SK-N-SH treated with all-trans-retinoic acid at 6 μM for 48 hours (cell line): Measurements from ENCODE around the gene TBX19.

Source experiments
- ATAC-seq: fragments of 200-7000 bp; cut with Tn5 transposase; 3 replicates; pipeline ENCODE4 v1.9.1; 2020; ENCODE audit warnings: mild to moderate bottlenecking, moderate library complexity
- ARNTL ChIP-seq: fragments of 450-650 bp; formaldehyde crosslinking; IDR thresholded peaks from 2 replicates; pipeline ENCODE4 v1.5.0; 2020; ENCODE audit warnings: low read depth, mild to moderate bottlenecking, moderate library complexity, borderline replicate concordance
- CREB5 ChIP-seq: fragments of 250-450 bp; sonication (Bioruptor Pico); IDR thresholded peaks from 2 replicates; pipeline ENCODE4 v1.5.1; 2020; ENCODE audit warnings: low read depth, mild to moderate bottlenecking, moderate library complexity
- CSDC2 ChIP-seq: fragments of 250-450 bp; sonication (Bioruptor Pico); IDR thresholded peaks from 2 replicates; pipeline ENCODE4 v1.5.0; 2020; ENCODE audit warnings: mild to moderate bottlenecking, moderate library complexity
- CSRNP3 ChIP-seq: fragments of 250-450 bp; sonication (Bioruptor Pico); IDR thresholded peaks from 2 replicates; pipeline ENCODE4 v1.5.1; 2021; ENCODE audit warnings: mild to moderate bottlenecking, moderate library complexity
- ESRRG ChIP-seq: fragments of 250-450 bp; sonication (Bioruptor Pico); IDR thresholded peaks from 2 replicates; pipeline ENCODE4 v1.6.1; 2021; ENCODE audit warnings: mild to moderate bottlenecking
- GLIS3 ChIP-seq: fragments of 250-450 bp; sonication (Bioruptor Pico); IDR thresholded peaks from 2 replicates; pipeline ENCODE4 v1.5.0; 2020; ENCODE audit warnings: mild to moderate bottlenecking, moderate library complexity
- ISL1 ChIP-seq: fragments of 250-450 bp; sonication (Bioruptor Pico); IDR thresholded peaks from 2 replicates; pipeline ENCODE4 v2.1.2; 2022; ENCODE audit warnings: mild to moderate bottlenecking, moderate library complexity
- OSR1 ChIP-seq: fragments of 250-450 bp; sonication (Bioruptor Pico); IDR thresholded peaks from 2 replicates; pipeline ENCODE4 v1.8.0; 2022; ENCODE audit warnings: moderate library complexity, mild to moderate bottlenecking, inconsistent platforms
- PATZ1 ChIP-seq: fragments of 250-450 bp; sonication (Bioruptor Pico); IDR thresholded peaks from 2 replicates; pipeline ENCODE4 v1.8.0; 2020; ENCODE audit warnings: mild to moderate bottlenecking, moderate library complexity, borderline replicate concordance
- POU6F1 ChIP-seq: fragments of 250-450 bp; sonication (Bioruptor Pico); IDR thresholded peaks from 2 replicates; pipeline ENCODE4 v1.8.0; 2021; ENCODE audit warnings: low read depth, mild to moderate bottlenecking, moderate library complexity, borderline replicate concordance
- RARB ChIP-seq: fragments of 250-450 bp; sonication (Bioruptor Pico); IDR thresholded peaks from 2 replicates; pipeline ENCODE4 v1.8.0; 2021; ENCODE audit warnings: mild to moderate bottlenecking, moderate library complexity
- SNAI2 ChIP-seq: fragments of 250-450 bp; sonication (Bioruptor Pico); IDR thresholded peaks from 2 replicates; pipeline ENCODE4 v1.5.0; 2020; ENCODE audit warnings: mild to moderate bottlenecking, moderate library complexity
- TCF4 ChIP-seq: fragments of 250-450 bp; sonication (Bioruptor Pico); IDR thresholded peaks from 2 replicates; pipeline ENCODE4 v1.8.0; 2021; ENCODE audit warnings: mild to moderate bottlenecking, moderate library complexity, borderline replicate concordance
- TSHZ2 ChIP-seq: fragments of 250-450 bp; sonication (Bioruptor Pico); IDR thresholded peaks from 2 replicates; pipeline ENCODE4 v1.5.0; 2020; ENCODE audit warnings: mild to moderate bottlenecking, moderate library complexity
- ZC3H10 ChIP-seq: fragments of 250-450 bp; sonication (Bioruptor Pico); IDR thresholded peaks from 2 replicates; pipeline ENCODE4 v1.5.1; 2021; ENCODE audit warnings: mild to moderate bottlenecking, moderate library complexity
- ZFP3 ChIP-seq: fragments of 250-450 bp; sonication (Bioruptor Pico); IDR thresholded peaks from 2 replicates; pipeline ENCODE4 v1.5.0; 2020; ENCODE audit warnings: mild to moderate bottlenecking, moderate library complexity
- ZFP30 ChIP-seq: fragments of 450-650 bp; formaldehyde crosslinking; IDR thresholded peaks from 2 replicates; pipeline ENCODE4 v1.5.0; 2022; ENCODE audit warnings: mild to moderate bottlenecking, moderate library complexity
- ZNF565 ChIP-seq: fragments of 450-650 bp; formaldehyde crosslinking; conservative IDR thresholded peaks from 2 replicates; pipeline ENCODE4 v1.5.0; 2020; ENCODE audit warnings: low read depth, mild to moderate bottlenecking, moderate library complexity
- ZNF70 ChIP-seq: fragments of 450-650 bp; formaldehyde crosslinking; IDR thresholded peaks from 2 replicates; pipeline ENCODE4 v1.5.0; 2020; ENCODE audit warnings: mild to moderate bottlenecking, moderate library complexity
- ZNF8 ChIP-seq: fragments of 450-650 bp; formaldehyde crosslinking; IDR thresholded peaks from 2 replicates; pipeline ENCODE4 v1.5.0; 2020; ENCODE audit warnings: mild to moderate bottlenecking, moderate library complexity

The TBX19 gene

DNA sequence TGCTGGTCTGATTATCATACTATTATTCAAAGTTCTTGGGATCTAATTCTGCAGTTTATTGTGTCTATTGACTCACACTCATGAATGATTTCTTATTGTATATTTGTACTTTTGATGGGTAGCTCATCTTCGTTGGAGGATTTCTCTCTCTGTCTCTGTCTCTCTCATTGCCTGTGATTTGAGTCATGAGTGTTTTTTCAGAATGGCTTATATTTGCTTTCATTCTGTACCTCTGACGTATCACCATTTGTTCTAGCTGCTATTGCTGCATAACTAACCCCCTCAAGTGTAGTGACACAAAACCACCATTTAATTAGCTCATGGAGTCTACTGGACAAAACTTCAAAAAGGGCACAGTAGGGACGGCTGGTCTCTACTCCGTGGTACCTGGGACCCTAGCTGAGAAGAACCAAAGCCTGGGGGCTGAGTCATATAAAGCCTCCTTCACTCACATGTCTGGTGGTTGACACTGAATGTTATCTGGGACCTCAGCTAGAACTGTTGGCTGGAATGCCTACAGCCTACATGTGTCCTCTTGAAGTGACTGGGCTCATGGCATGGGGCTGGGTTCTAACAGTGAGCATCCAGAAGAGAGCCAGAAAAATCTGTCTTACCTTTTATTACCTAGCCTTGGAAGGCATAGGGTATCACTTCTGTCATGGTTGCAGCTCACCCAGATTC, 44.2 kb downstream of the TBX19 start:
- TF ChIP-seq RARB (CRISPR knock-in tag) (no peak), ZC3H10 (no peak), PATZ1 (CRISPR knock-in tag) (no peak), CSRNP3 (CRISPR knock-in tag) (no peak), ZNF8 (CRISPR knock-in tag) (no peak), SNAI2 (CRISPR knock-in tag) (no peak)
- ATAC-seq: no peak

- ATAC-seq: no peak
Measured at GRCh38 chr1:168328731-168329364, 48.2 kb downstream of the TBX19 start.

DNA sequence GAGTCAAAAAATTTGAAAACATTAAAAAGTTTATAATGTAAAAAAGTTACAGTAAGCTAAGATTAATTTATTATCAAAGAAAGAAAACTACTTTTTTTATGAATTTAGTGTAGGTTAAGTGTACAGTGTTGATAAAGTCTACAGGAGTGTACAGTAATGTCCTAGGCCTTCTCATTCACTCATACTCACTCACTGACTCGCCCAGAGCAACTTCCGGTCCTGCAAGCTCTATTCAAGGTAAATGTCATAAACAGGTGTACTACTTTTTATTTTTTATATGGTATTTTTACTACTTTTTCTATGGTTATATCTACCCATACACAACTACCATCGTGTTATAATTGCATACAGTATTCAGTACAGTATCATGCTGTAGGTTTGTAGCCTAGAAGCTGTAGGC, 49.6 kb downstream of the TBX19 start:
- ATAC-seq: no peak
- TF ChIP-seq POU6F1 (CRISPR knock-in tag) (no peak), OSR1 (CRISPR knock-in tag) (no peak), CSDC2 (CRISPR knock-in tag) (no peak), TSHZ2 (CRISPR knock-in tag) (no peak), ZFP3 (CRISPR knock-in tag) (no peak), ARNTL (CRISPR knock-in tag) (no peak), ZFP30 (CRISPR knock-in tag) (no peak), CSRNP3 (CRISPR knock-in tag) (no peak), RARB (CRISPR knock-in tag) (no peak), ZNF70 (CRISPR knock-in tag) (no peak), ISL1 (CRISPR knock-in tag) (no peak), GLIS3 (no peak)

More at GRCh38 chr1:168328731-168329364, 48.2 kb downstream of the TBX19 start:
- TF ChIP-seq ZNF565 (CRISPR knock-in tag): no peak
- TF ChIP-seq CSRNP3 (CRISPR knock-in tag): no peak
- no peak for TF ChIP-seq TCF4 (CRISPR knock-in tag)
- TF ChIP-seq OSR1 (CRISPR knock-in tag): no peak
- no peak for TF ChIP-seq SNAI2 (CRISPR knock-in tag)
- TF ChIP-seq ZFP3 (CRISPR knock-in tag): no peak
- TF ChIP-seq CREB5: no peak
- TF ChIP-seq ZC3H10: no peak
- no peak for TF ChIP-seq RARB (CRISPR knock-in tag)
- no peak for TF ChIP-seq ESRRG (CRISPR knock-in tag)
- TF ChIP-seq, all 23 proteins: peak for 0
